PC-9 (cell line): ENCODE results near the gene TMEM120B. TPM values are rescaled to one million over a fixed set of nuclear protein-coding genes. Genes with fewer than 3 reads are reported as not detected.

Source experiments
- BruUV-seq: library from RNA; stranded (reverse); fragments of 400-500 nt; replicated peaks from 2 replicates; lab custom pipeline; 2021; lab: Mats Ljungman, UMichigan
- CTCF ChIA-PET: fragments of 300-600 bp; sonication (Branson Sonifier 250); formaldehyde crosslinking; loops from one replicate; lab custom pipeline; 2022; ENCODE audit warnings: antibody characterized with exemption; lab: Charles Lee
- POLR2A ChIA-PET: fragments of 300-600 bp; sonication (Branson Sonifier 250); formaldehyde crosslinking; loops from one replicate; lab custom pipeline; 2022; ENCODE audit warnings: antibody characterized with exemption; ENCODE audit not compliant: unreplicated experiment; lab: Charles Lee
- DNase-seq, 2 experiments: peaks; one replicate each; pipeline versions ENCODE4 v3.0.0 to v3.0.0-alpha.2; 2015 to 2022; ENCODE audit warnings: mixed read lengths in 1 of 2
- H2AFZ ChIP-seq: fragments of 200-600 bp; sonication (generic); 2 replicates; pipeline ENCODE4 v1.8.1; 2017; ENCODE audit warnings: antibody characterized with exemption
- H3F3A ChIP-seq: fragments of 200-600 bp; sonication (generic); 2 replicates; pipeline ENCODE4 v1.8.1; 2017; ENCODE audit warnings: antibody characterized with exemption, mild to moderate bottlenecking, low read depth; ENCODE audit not compliant: insufficient read depth
- H3K27ac ChIP-seq: fragments of 200-600 bp; sonication (generic); 2 replicates; pipeline ENCODE4 v1.6.1; 2016; ENCODE audit warnings: mixed run types
- H3K27me3 ChIP-seq: fragments of 200-600 bp; sonication (generic); 2 replicates; pipeline ENCODE4 v1.6.1; 2016; ENCODE audit warnings: low read depth, mixed run types; ENCODE audit not compliant: insufficient read depth
- H3K36me3 ChIP-seq: fragments of 200-600 bp; sonication (generic); 2 replicates; pipeline ENCODE4 v1.6.1; 2016; ENCODE audit warnings: low read depth, mixed run types
- H3K4me1 ChIP-seq: fragments of 200-600 bp; sonication (generic); replicated peaks from 2 replicates; pipeline ENCODE4 v1.6.1; 2016; ENCODE audit warnings: mixed run types; ENCODE audit not compliant: insufficient read depth
- H3K4me2 ChIP-seq: fragments of 200-600 bp; sonication (generic); 2 replicates; pipeline ENCODE4 v1.6.1; 2017; ENCODE audit warnings: mixed run types
- H3K4me3 ChIP-seq: fragments of 200-600 bp; sonication (generic); 2 replicates; pipeline ENCODE4 v1.6.1; 2016; ENCODE audit warnings: mixed run types
- H3K79me2 ChIP-seq: fragments of 200-600 bp; sonication (generic); 2 replicates; pipeline ENCODE4 v1.6.1; 2017; ENCODE audit warnings: low read depth, mixed run types
- H3K9me2 ChIP-seq: fragments of 200-600 bp; sonication (generic); 2 replicates; pipeline ENCODE4 v1.8.1; 2017; ENCODE audit warnings: mild to moderate bottlenecking; ENCODE audit not compliant: insufficient read depth
- H3K9me3 ChIP-seq: fragments of 200-600 bp; sonication (generic); 2 replicates; pipeline ENCODE4 v1.8.1; 2016; ENCODE audit warnings: low read depth; ENCODE audit not compliant: insufficient read depth
- H4K20me1 ChIP-seq: fragments of 200-600 bp; sonication (generic); 2 replicates; pipeline ENCODE4 v1.8.1; 2017; ENCODE audit not compliant: insufficient read depth
- EZH2 ChIP-seq: fragments of 200-600 bp; sonication (generic); IDR thresholded peaks from 2 replicates; pipeline ENCODE4 v1.8.0; 2017; ENCODE audit warnings: antibody characterized with exemption, low read depth
- intact Hi-C: fragments of 100-400 bp; cut with micrococcal nuclease; formaldehyde crosslinking; loops from one replicate; pipeline ENCODE4 v1.10.0; 2022; ENCODE audit not compliant: unreplicated experiment
- total RNA-seq: library from RNA; stranded (reverse); gene quantifications from 2 replicates; pipeline ENCODE4 v1.2.3, GENCODE V29; 2021
- TF ChIP-seq, protein P1 (sequence below): fragments of 200-600 bp; sonication (generic); conservative IDR thresholded peaks from 2 replicates; pipeline ENCODE4 v1.6.1; 2017; ENCODE audit warnings: mixed run types, antibody characterized with exemption, mild to moderate bottlenecking, moderate library complexity

TMEM120B gene
- total RNA-seq, 1 experiment from 2014 or later = 12.4 TPM

DNA sequence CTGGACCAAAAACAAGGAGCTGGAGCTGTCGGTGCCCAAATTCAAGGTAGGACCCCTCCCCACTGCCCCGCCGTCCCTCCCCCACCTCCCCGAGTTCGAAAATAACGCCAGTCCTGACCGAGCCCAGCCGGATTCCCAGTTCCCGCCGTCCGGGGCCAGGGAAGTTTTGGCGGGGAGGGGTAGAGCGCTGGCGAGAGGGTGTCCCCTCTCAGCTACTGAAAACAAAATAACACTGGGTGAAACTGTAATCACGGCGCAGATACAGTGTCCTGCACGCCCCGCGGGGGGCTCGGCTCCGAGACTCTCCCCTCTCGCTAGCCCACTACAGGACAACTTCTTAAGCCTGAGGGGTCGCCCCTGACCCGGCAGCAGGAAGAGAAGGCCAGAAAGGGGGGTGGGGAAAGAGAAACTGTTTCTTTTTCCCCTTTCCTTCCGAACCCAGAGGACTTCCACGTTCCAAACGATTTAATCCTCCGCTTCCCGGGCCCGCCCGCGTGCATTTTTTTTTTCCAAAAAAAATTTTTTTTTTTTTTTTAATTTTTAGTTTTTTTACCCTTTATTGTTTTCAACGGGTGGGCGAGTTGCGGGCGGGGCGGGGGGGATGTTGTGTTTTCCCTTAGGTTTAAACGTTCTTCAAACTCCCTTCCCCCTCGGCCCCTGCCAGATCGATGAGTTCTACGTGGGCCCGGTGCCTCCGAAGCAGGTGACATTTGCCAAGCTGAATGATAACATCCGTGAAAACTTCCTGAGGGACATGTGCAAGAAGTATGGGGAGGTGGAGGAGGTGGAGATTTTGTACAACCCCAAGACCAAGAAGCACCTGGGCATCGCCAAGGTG, 92.8 kb downstream of the TMEM120B start:
- 0 out of 2 replicates have a peak overlapping the region, but pooled peaks have one; percentile 16 for H3K27ac ChIP-seq
- H3K4me3 ChIP-seq = peak overlapping the region; percentile 78
- ChIA-PET CTCF (interaction anchor here (0.8 to 1.7 kb wide), 2 partner anchors 9 to 11 kb away, joined by 5 to 8 read pairs; no protein-coding TSS in a partner anchor), POLR2A (interaction anchor here (0.6 kb wide), 1 partner anchor 112 kb away, joined by 18 read pairs; no protein-coding TSS in a partner anchor)
- peaks cover 8% of the 10 kb centered on the region for H4K20me1 ChIP-seq
- no TSS peak for BruUV-seq
- peaks cover 17% of the 10 kb centered on the region for H3K4me1 ChIP-seq
- H3K9me2 ChIP-seq = no peaks in the 10 kb centered on the region
- intact Hi-C loops = no loop called here
- peaks cover 55% of the 10 kb centered on the region for H3K79me2 ChIP-seq
- no peaks in the 10 kb centered on the region for H3K27me3 ChIP-seq
- peaks cover 28% of the 10 kb centered on the region for H3F3A ChIP-seq
- H3K36me3 ChIP-seq = no peaks in the 10 kb centered on the region
- TF ChIP-seq, protein P1, sequence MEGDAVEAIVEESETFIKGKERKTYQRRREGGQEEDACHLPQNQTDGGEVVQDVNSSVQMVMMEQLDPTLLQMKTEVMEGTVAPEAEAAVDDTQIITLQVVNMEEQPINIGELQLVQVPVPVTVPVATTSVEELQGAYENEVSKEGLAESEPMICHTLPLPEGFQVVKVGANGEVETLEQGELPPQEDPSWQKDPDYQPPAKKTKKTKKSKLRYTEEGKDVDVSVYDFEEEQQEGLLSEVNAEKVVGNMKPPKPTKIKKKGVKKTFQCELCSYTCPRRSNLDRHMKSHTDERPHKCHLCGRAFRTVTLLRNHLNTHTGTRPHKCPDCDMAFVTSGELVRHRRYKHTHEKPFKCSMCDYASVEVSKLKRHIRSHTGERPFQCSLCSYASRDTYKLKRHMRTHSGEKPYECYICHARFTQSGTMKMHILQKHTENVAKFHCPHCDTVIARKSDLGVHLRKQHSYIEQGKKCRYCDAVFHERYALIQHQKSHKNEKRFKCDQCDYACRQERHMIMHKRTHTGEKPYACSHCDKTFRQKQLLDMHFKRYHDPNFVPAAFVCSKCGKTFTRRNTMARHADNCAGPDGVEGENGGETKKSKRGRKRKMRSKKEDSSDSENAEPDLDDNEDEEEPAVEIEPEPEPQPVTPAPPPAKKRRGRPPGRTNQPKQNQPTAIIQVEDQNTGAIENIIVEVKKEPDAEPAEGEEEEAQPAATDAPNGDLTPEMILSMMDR = no peak
- no peak for TF ChIP-seq EZH2
- no peak for DNase-seq
- peak overlapping the region; percentile 96 for H3K4me2 ChIP-seq
- H3K9me3 ChIP-seq = no peaks in the 10 kb centered on the region
- 0 out of 2 replicates have a peak overlapping the region, but pooled peaks have one; percentile 60 for H2AFZ ChIP-seq

DNA sequence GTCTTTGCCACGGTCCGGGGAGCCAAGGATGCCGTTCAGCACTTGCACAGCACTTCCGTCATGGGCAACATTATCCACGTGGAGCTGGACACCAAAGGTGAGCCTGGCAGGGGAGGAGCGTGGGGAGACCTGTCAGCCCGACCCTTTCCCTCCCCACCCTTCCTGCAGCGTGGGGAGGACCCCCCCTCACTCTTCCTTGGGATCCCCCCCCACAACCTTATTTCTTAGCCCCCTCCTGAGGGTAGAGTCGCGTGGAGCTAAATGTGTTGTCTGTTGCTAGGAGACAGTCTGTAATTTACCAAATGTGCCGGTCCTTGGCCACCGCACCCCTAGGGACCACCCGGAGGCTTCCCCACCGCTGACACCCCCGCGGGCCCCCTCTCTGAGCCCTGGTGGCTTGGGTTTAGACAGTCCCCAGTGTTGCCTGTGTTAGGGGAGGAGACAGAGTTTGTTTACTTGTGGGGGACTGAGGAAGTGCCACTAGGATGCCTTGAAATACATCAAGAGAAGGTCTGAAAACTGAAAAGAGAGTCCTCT, 93.5 kb downstream of the TMEM120B start:
- no peaks in the 10 kb centered on the region for H3K9me2 ChIP-seq
- intact Hi-C loops = no loop called here
- H3K4me1 ChIP-seq = peaks cover 20% of the 10 kb centered on the region
- peaks cover 12% of the 10 kb centered on the region for H4K20me1 ChIP-seq
- CTCF ChIA-PET = interaction anchor here (0.8 to 1.7 kb wide), 2 partner anchors 10 to 12 kb away, joined by 5 to 8 read pairs; no protein-coding TSS in a partner anchor
- no peaks in the 10 kb centered on the region for H3K9me3 ChIP-seq
- H3K79me2 ChIP-seq = peaks cover 58% of the 10 kb centered on the region
- no peaks in the 10 kb centered on the region for H3K36me3 ChIP-seq
- H2AFZ ChIP-seq = no peak overlapping the region
- H3K27me3 ChIP-seq = no peaks in the 10 kb centered on the region
- no peak for DNase-seq
- TF ChIP-seq, protein P1 = no peak
- no peak for TF ChIP-seq EZH2
- no peak overlapping the region for H3K27ac ChIP-seq
- no TSS peak for BruUV-seq
- H3F3A ChIP-seq = peaks cover 33% of the 10 kb centered on the region
- POLR2A ChIA-PET = interaction anchor here (1.1 kb wide), 1 partner anchor 12 kb away, joined by 4 read pairs; no protein-coding TSS in a partner anchor
- peak overlapping the region; percentile 78 for H3K4me3 ChIP-seq
- peak overlapping the region; percentile 96 for H3K4me2 ChIP-seq
